ENCODE measurements around the gene FAM24A. TPM values are rescaled to one million over a fixed set of nuclear protein-coding genes. Genes with fewer than 3 reads are reported as not detected.

FAM24A gene
- polyA plus RNA-seq, 1 donor from 2014 or later: not detected

DNA sequence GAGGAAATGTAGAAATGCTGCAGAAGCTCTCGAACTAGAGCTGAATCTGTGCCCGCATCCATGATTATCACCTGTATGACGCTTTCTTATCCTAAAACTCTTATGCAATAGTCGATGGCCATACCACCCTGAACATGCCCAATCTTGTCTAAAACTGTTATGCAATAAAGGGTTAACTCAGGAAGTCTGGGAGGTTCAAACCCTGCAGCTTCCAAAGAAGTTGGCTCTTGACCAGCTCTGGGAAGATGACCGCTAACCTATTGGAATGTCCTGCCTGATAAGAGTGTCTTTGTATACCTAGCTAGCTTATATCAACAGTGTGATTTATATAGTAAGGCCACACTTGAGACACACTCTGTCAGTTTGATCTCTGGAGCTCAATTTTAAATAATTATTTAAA lies 47.1 kb downstream of the FAM24A start:
- Histone ChIP-seq H3K9me3 (ENCODE audit: low read length) (peaks cover 6% of the 10 kb centered on the region), H3K4me2 (ENCODE audit: low read length) (no peak overlapping the region), H4K20me1 (ENCODE audit: insufficient read depth) (no peaks in the 10 kb centered on the region), H2AFZ (ENCODE audit: low read depth, low read length) (no peak overlapping the region), H3K9me2 (ENCODE audit: insufficient read depth, low read length) (no peaks in the 10 kb centered on the region), H3K4me3 (ENCODE audit: low read length) (no peak overlapping the region), H3K27me3 (ENCODE audit: insufficient read depth, low read depth, low read length) (no peaks in the 10 kb centered on the region), H3K9ac (ENCODE audit: low read length) (no peak overlapping the region), H3K79me2 (replicated peaks; ENCODE audit: insufficient read depth, low read length) (no peaks in the 10 kb centered on the region), H3F3A (ENCODE audit: insufficient read depth, low read length, poor library complexity, severe bottlenecking) (no peaks in the 10 kb centered on the region), H3K27ac (ENCODE audit: low read length) (no peak overlapping the region), H3K36me3 (ENCODE audit: insufficient read depth, low read length) (no peaks in the 10 kb centered on the region)
- no peak for TF ChIP-seq POLR2AphosphoS5 (IDR thresholded peaks at IDR 0.05)
- TF ChIP-seq MXI1 (conservative IDR thresholded peaks at IDR 0.05; ENCODE audit: poor library complexity, severe bottlenecking): no peak
- TF ChIP-seq, protein P1, sequence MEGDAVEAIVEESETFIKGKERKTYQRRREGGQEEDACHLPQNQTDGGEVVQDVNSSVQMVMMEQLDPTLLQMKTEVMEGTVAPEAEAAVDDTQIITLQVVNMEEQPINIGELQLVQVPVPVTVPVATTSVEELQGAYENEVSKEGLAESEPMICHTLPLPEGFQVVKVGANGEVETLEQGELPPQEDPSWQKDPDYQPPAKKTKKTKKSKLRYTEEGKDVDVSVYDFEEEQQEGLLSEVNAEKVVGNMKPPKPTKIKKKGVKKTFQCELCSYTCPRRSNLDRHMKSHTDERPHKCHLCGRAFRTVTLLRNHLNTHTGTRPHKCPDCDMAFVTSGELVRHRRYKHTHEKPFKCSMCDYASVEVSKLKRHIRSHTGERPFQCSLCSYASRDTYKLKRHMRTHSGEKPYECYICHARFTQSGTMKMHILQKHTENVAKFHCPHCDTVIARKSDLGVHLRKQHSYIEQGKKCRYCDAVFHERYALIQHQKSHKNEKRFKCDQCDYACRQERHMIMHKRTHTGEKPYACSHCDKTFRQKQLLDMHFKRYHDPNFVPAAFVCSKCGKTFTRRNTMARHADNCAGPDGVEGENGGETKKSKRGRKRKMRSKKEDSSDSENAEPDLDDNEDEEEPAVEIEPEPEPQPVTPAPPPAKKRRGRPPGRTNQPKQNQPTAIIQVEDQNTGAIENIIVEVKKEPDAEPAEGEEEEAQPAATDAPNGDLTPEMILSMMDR (IDR thresholded peaks at IDR 0.05; ENCODE audit: poor library complexity, severe bottlenecking): no peak
- TF ChIP-seq EZH2 (IDR thresholded peaks at IDR 0.05; ENCODE audit: borderline replicate concordance, insufficient read depth, low read length, poor library complexity, severe bottlenecking): no peak
- no peak for TF ChIP-seq EP300 (conservative IDR thresholded peaks at IDR 0.05; ENCODE audit: poor library complexity, severe bottlenecking)
- TF ChIP-seq RAD21 (conservative IDR thresholded peaks at IDR 0.05): no peak
- TF ChIP-seq TAF1 (IDR thresholded peaks at IDR 0.05; ENCODE audit: low read depth): no peak
- no peak for TF ChIP-seq SMC3 (conservative IDR thresholded peaks at IDR 0.05; ENCODE audit: poor library complexity)
- TF ChIP-seq, protein P2, sequence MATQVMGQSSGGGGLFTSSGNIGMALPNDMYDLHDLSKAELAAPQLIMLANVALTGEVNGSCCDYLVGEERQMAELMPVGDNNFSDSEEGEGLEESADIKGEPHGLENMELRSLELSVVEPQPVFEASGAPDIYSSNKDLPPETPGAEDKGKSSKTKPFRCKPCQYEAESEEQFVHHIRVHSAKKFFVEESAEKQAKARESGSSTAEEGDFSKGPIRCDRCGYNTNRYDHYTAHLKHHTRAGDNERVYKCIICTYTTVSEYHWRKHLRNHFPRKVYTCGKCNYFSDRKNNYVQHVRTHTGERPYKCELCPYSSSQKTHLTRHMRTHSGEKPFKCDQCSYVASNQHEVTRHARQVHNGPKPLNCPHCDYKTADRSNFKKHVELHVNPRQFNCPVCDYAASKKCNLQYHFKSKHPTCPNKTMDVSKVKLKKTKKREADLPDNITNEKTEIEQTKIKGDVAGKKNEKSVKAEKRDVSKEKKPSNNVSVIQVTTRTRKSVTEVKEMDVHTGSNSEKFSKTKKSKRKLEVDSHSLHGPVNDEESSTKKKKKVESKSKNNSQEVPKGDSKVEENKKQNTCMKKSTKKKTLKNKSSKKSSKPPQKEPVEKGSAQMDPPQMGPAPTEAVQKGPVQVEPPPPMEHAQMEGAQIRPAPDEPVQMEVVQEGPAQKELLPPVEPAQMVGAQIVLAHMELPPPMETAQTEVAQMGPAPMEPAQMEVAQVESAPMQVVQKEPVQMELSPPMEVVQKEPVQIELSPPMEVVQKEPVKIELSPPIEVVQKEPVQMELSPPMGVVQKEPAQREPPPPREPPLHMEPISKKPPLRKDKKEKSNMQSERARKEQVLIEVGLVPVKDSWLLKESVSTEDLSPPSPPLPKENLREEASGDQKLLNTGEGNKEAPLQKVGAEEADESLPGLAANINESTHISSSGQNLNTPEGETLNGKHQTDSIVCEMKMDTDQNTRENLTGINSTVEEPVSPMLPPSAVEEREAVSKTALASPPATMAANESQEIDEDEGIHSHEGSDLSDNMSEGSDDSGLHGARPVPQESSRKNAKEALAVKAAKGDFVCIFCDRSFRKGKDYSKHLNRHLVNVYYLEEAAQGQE (IDR thresholded peaks at IDR 0.05; ENCODE audit: borderline replicate concordance): no peak

DNA sequence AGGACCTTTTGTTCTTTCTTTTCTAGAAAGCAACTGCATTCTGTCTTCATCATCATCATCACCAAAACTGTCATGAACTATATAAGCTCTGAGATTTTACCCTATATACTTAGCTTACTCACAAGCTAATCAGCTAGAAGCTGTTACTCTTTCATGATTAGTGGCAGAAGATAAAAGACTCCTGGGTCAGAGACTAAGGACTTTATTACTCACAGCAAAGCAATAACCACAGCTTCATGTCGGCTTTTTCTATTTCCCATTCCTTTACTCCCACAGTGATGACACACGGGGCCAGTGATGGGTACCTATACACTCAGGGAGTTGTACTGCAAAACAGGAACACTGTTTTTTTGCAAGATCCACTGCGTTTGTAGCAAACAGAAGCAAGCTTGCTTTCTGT lies 52.0 kb downstream of the FAM24A start:
- TF ChIP-seq, protein P1 (IDR thresholded peaks at IDR 0.05; ENCODE audit: poor library complexity, severe bottlenecking): no peak
- no peak for TF ChIP-seq EP300 (conservative IDR thresholded peaks at IDR 0.05; ENCODE audit: poor library complexity, severe bottlenecking)
- TF ChIP-seq RAD21 (conservative IDR thresholded peaks at IDR 0.05): no peak
- no peak for TF ChIP-seq TAF1 (IDR thresholded peaks at IDR 0.05; ENCODE audit: low read depth)
- TF ChIP-seq EZH2 (IDR thresholded peaks at IDR 0.05; ENCODE audit: borderline replicate concordance, insufficient read depth, low read length, poor library complexity, severe bottlenecking): no peak
- no peak for TF ChIP-seq POLR2AphosphoS5 (IDR thresholded peaks at IDR 0.05)
- TF ChIP-seq SMC3 (conservative IDR thresholded peaks at IDR 0.05; ENCODE audit: poor library complexity): no peak
- TF ChIP-seq MXI1 (conservative IDR thresholded peaks at IDR 0.05; ENCODE audit: poor library complexity, severe bottlenecking): no peak

More for the DNA sequence above, 52.0 kb downstream of the FAM24A start:
- no peaks in the 10 kb centered on the region for H3K9me3 ChIP-seq (ENCODE audit: low read length)
- no peak overlapping the region for H2AFZ ChIP-seq (ENCODE audit: low read depth, low read length)
- no peak overlapping the region for H3K4me3 ChIP-seq (ENCODE audit: low read length)
- no peak overlapping the region for H3K4me2 ChIP-seq (ENCODE audit: low read length)
- H3K9ac ChIP-seq (ENCODE audit: low read length): no peak overlapping the region
- no peak overlapping the region for H3K27ac ChIP-seq (ENCODE audit: low read length)
- no peaks in the 10 kb centered on the region for H3K79me2 ChIP-seq (replicated peaks; ENCODE audit: insufficient read depth, low read length)
- H3K27me3 ChIP-seq (ENCODE audit: insufficient read depth, low read depth, low read length): no peaks in the 10 kb centered on the region
- no peaks in the 10 kb centered on the region for H3K9me2 ChIP-seq (ENCODE audit: insufficient read depth, low read length)
- H3K36me3 ChIP-seq (ENCODE audit: insufficient read depth, low read length): no peaks in the 10 kb centered on the region
- no peaks in the 10 kb centered on the region for H4K20me1 ChIP-seq (ENCODE audit: insufficient read depth)
- H3F3A ChIP-seq (ENCODE audit: insufficient read depth, low read length, poor library complexity, severe bottlenecking): no peaks in the 10 kb centered on the region

Other genes with a start within 250 kb of the FAM24A start
- not detected in 2 replicates for gene C10orf120, start 210.8 kb upstream of the FAM24A start, polyA plus RNA-seq
- gene CUZD1, start 64.8 kb upstream of the FAM24A start, polyA plus RNA-seq: not detected in 2 replicates
- 2.8 and 3.4 TPM in 2 replicates for gene FAM24B, start 31.0 kb upstream of the FAM24A start, polyA plus RNA-seq
- gene C10orf88, start 43.6 kb downstream of the FAM24A start, polyA plus RNA-seq: 23.7 and 25.8 TPM in 2 replicates
- gene PSTK, start 69.8 kb downstream of the FAM24A start, polyA plus RNA-seq: 21.0 and 27.1 TPM in 2 replicates
- gene IKZF5, start 98.2 kb downstream of the FAM24A start, polyA plus RNA-seq: 11.0 and 12.9 TPM in 2 replicates
- 20.3 and 21.7 TPM in 2 replicates for gene ACADSB, start 98.4 kb downstream of the FAM24A start, polyA plus RNA-seq
- not detected in 2 replicates for gene HMX3, start 225.4 kb downstream of the FAM24A start, polyA plus RNA-seq
- gene HMX2, start 237.5 kb downstream of the FAM24A start, polyA plus RNA-seq: not detected in 2 replicates
- 127 and 162 TPM in 2 replicates for gene BUB3, start 243.8 kb downstream of the FAM24A start, polyA plus RNA-seq

Data from neural cell (in vitro differentiated cells).